Pulmonary artery endothelial cell (primary cell): ENCODE results near the gene CYP4B1. TPM values are rescaled to one million over a fixed set of nuclear protein-coding genes. Genes with fewer than 3 reads are reported as not detected.

Experiments used
- DNase-seq: peaks from one replicate; pipeline ENCODE4 v3.0.0-alpha.2; 2011; ENCODE audit warnings: low read depth, low spot score
- total RNA-seq: library from RNA; depleted of rRNA; stranded (reverse); fragments of >200 nt; gene quantifications from 2 replicates; pipeline ENCODE4 v1.2.3, GENCODE V29; 2014

The CYP4B1 gene
- total RNA-seq, 1 donor from 2014 or later = not detected

DNA sequence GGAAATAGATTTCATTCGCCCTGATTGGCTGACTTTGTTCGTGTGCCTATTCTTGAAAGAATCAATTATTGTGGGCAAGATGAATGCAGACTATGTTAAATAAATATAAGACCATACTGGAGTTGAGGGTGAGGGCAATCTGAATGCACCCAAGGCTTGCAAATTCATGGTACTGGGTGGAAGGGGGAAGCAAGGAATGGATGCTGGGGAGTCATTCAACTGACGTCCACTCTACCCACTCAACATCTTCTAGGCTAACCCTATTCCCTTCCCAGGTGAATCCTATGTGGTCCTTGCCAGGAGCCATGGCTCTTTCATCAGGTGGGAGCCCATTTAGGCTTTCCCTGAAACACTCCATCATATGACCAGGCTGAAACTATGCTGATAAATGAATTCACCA, 5.7 kb upstream of the CYP4B1 start:
- no peak for DNase-seq

GRCh38 chr1:46797696-46798470, 963 bp upstream of the CYP4B1 start:
- no peak for DNase-seq

- DNase-seq = no peak
Measured at GRCh38 chr1:46800742-46801141, 1.9 kb downstream of the CYP4B1 start.

DNA sequence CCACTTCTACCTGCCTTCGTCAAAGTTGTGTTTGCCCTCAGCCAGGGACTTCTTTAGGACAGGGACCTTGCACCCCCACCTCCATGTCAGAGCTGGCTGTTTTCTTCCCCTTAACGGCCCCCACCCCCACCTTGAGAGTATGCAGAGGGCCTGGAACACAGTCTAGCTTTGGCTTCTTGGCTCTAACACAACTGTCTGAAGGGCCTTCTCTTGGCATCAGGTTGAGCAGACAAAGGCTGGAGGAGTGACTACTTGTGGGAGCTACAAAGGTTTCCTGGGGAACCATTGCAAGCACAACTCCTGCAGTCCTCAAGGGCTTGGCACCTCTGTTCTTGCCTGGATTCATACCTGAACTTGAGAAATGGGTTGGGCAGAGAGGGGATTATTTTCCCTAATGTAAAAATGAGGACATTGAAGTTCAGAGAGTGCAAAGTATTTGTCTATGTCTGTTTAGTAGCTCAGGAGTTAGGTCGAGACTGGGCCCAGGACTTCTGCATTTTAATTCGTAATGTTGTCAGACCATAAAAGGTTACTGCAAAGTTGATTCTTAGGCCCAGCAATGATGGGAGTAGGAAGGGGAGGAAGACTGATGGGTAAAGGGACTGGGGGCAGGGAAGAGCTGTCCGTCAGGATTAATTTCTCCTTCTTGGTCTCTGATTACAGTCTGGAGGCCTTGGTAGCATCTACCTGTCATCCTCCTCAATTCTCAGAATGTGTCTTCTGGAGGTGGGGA, 2.6 kb downstream of the CYP4B1 start:
- DNase-seq = no peak

GRCh38 chr1:46802081-46802480, 3.2 kb downstream of the CYP4B1 start:
- DNase-seq = no peak

DNA sequence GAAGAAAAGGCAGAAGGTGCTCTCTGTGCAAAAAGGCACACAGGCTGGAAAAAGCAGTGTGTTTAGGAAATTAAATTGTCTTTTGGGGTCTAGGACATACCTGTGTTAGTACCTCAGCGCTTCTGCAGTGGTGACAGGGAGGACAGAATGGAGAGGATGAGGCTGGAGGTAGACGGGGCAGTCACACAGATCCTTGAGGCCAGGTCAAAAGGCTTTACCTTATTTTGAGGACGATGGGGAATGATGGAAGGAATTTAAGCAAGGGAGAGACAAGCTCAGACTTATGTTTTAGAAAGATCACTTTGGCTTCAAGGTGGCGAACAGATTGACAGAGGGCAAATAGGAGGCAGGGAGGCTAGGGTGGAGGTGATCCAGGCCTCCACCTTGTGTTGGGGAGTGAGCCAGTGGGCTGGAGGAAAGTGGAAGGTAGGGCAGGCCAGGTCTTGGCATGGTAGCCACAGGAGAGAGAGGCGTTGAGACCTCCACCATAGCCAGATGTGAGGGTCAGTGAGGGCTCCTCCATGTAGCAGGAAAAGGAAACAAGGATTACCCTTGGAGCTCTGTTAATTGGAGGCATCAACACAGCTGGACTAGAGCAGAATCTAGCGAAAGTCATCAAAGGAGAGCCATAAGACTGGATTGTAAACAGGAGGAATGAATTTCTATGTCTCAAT, 4.2 kb downstream of the CYP4B1 start:
- DNase-seq = no peak

DNA sequence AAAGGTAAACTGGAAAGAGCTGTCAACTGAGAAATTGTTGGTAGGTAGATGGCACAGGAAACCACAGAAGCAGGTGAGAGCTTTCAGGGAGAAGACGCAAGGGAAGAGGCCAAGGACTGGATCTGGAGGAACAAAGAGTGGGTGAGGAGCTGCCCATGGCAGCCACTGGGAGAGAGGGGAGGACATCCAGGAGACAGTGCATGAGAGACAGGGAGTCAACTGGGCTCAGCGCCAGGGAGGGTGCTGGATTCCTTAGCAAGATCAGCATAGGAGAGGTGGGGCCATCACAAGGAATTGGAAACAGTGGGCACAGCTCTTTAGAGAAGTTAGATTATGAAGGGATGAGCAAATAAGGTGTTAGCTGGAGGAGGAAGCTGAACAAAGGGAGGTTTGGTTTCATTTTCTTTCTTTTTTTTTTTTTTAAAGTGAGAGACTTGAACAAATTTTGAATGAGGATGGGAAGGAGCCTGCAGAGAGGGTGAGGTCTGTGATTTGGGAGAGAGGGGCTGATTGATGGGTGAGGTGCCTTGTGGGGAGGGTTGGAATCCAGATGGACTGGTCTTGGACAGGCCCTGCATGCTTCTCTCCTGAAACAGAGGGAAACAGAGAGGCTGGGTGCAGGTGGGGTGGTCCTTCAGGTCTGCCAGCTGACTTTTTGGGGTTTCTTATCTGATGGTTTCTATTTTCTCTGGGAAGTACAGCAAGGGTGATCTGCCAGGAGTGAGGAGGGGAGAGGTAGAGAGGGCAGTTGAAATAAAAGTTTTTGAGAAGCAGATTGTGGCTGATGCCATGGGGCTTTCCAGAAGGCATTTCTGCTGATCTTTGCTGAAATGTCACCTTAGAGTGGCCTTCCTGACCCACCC, 5.4 kb downstream of the CYP4B1 start:
- DNase-seq = no peak

DNA sequence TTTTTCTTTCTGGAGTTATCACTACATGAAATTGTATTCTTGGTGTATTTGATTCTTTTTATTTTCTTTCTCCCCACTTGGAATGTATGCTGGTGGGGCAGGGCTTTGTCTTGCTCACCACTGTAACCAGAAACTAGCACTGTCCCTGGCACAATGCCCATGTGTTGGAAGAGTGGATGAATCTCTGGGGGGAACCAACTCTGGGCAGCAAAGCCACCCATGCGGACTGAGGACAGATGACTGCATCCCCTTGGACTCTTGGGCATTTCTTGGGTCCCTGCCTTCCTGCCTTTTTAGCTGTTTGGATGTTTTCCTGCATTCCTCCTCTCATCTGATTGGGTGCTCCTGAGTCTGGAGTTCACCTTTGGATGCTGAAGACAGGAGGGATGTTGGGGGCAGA, 6.1 kb downstream of the CYP4B1 start:
- no peak for DNase-seq

GRCh38 chr1:46805755-46806154, 6.9 kb downstream of the CYP4B1 start:
- DNase-seq = no peak

DNA sequence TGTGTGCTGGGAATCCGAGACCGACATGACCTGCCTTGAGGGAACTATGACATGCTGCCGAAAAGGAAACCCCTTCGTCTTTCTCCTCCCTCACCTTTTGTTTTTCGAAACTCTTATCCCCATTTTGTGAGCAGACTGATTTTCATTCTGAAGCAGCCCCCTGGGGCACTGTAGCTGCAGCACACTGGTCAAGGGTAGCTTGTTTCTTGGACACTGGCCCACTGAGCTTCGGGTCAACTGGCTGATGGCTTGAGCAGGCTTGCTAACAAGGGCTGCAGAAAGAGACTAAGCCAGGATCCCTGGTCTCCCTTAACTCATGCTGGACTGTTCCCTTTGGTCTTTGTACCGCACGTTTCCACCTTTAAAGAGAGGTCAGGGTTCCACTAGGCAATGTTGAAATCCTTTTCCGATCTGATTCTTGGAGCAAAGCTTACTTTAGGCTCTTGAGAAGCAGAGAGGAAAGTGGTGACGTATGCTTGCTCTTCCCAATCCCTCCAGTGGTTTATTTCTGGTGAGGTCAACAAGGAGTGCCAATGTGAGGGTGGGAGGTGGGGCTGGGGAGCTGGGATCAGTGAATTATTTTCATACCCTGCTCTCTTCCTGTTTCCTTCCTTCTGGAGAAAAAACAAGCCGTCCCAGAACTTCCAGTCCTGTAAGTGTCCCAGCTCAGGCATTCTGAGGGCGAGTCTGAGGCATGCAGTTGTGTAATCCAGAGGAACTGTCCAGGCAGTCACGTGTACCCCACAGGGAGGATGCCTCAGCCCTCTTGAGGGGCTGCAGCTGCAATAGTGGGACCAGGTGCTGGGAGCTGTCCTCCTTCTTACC, 7.6 kb downstream of the CYP4B1 start:
- no peak for DNase-seq

- no peak for DNase-seq
Measured at GRCh38 chr1:46807046-46807972, 8.5 kb downstream of the CYP4B1 start.

GRCh38 chr1:46809071-46809470, 10.2 kb downstream of the CYP4B1 start:
- no peak for DNase-seq

DNA sequence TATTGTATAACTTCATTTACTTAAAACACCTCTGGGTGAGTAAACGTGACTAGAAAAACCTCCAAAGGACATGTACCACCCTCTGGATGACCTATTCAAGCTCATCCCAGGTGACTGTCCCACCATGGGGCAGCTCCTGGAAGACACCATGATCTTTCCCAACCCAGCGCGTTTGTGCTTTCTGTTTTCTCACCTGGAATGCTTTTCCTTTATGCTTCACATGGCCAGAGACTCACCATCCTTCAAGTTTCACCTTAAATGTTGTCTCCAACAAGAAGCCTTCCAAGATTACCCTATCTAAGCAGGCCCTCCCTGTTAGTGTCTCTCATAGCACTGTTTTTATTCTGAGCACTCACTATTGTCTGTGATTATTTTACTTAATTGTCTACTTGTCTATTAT, 11.1 kb downstream of the CYP4B1 start:
- DNase-seq = no peak

GRCh38 chr1:46810596-46810995, 11.8 kb downstream of the CYP4B1 start:
- no peak for DNase-seq

DNA sequence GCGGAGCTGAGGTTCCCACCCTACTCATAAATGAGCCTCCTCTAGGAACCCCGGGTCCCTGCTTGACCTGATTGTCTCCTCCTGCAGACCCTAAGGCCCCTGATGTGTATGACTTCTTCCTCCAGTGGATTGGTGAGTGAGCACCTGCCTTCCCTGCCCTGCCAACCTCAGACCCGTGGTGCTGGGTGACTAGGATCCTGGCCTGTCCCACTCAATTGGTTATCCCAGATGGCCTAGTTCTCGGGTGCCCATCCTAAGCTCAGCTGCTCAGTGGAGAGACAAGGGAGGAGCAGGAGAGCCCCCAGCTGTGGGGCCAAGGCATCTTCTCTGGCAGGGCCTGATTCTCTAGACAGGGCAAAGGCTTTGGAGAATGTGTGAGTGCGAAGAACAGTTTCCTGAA, 12.2 kb downstream of the CYP4B1 start:
- no peak for DNase-seq

DNA sequence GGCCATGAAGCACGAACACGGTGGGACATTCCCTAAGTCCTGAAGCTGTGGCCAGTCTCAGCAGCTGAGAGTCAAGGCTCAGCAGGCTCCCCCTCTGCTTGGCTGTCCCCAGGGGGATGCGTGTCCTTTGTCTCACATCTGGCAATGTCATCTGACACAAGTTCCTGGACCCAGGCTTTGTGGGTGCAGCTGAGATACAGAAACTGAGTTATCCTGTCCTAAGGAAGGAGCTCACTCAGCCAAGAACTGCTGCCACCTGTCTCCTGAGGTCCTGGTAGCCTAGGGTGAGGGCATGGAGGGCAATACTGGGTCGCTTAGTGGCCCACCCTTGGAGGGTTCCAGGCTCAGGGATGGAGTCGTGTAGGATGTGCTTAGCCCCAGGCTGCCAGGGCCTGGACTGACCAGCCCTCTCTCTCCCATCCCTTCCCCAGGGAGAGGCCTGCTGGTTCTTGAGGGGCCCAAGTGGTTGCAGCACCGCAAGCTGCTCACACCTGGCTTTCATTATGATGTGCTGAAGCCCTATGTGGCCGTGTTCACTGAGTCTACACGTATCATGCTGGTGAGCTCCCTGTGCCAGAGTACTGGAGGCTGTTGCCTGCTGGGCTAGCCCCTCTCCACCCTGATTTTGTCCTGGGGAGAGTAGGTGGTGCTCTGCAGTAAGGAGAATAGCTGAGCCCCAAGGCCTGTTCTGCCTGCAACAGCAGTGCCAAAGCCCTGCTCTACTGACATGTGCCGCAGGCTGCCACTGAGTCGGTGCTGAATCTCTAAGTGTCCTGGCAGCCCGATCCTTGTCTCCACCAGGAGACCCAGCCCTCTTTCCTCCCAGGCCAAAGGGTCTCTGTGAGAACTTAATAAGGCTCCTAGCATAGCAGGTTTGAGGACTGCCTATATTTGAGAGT, 13.5 kb downstream of the CYP4B1 start:
- DNase-seq = no peak

DNA sequence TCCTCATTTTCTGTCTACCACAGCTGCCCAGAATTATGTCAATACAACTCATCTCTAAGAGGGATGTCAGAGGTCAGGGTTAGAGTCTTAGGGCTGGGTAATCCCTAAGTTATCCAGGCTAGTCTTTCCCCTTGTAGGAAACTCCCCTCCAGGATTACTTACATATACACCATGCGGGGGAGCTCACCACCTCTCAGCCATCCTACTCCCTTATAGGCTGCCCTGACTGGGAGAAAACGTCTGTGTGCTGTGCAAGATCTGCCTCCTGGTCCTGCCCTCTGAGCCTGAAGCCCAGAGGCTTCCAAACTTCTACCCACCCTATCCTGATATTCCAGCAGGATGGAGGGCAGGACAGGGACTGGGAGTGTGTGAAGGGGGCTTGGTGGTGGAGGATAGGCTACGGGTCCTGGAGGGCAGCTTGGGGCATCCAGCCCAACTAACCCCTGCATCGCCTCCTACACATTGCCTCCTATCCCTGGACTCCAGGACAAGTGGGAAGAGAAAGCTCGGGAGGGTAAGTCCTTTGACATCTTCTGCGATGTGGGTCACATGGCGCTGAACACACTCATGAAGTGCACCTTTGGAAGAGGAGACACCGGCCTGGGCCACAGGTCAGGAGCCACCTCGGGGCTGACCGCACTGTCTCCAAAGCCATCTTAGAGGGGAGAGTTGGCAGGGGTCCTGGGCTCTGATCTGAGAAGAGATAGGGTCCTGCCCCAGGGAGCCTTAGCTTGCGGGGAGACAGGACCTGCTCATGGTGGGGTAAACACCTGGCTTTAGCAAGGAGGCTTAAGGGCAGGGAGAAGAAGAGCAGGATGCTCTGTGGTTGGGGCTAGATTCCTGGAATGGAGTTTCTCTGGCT, 14.4 kb downstream of the CYP4B1 start:
- DNase-seq = no peak
